ENCODE data around the gene TBXAS1. TPM values are rescaled to one million over a fixed set of nuclear protein-coding genes. Genes with fewer than 3 reads are reported as not detected.

The TBXAS1 gene
- total and polyA plus RNA-seq, 4 donors = 4.1 to 22.4 (median 12.2) TPM

- DNase-seq (ENCODE audit: low spot score) = no peak
- Histone ChIP-seq H3K27me3 (ENCODE audit: control insufficient read depth in 4 of 4, insufficient read depth in 4 of 4, low read length in 3 of 4) (no peaks in the 10 kb centered on the region), H3K4me1 (ENCODE audit: control insufficient read depth in 4 of 4, insufficient read depth in 4 of 4, low read length in 3 of 4) (peaks cover 0 to 9% (median 3%) of the 10 kb centered on the region in 4 donors), H3K4me3 (ENCODE audit: low read depth in 1 of 3, low read length in 3 of 3) (no peak overlapping the region), H3K27ac (ENCODE audit: low read depth in 1 of 2, low read length in 2 of 2) (no peak overlapping the region), H3K36me3 (ENCODE audit: control insufficient read depth in 4 of 4, insufficient read depth in 3 of 4, low read depth in 1 of 4, low read length in 3 of 4) (no peaks in the 10 kb centered on the region), H3K9ac (ENCODE audit: low read depth in 1 of 2, low read length in 2 of 2) (no peak overlapping the region), H3K9me3 (ENCODE audit: control insufficient read depth in 4 of 4, low read length in 3 of 4) (no peaks in the 10 kb centered on the region)
- WGBS = 79% methylated on average over 8 of the region's 8 CpGs
- TF ChIP-seq NR2F2 (IDR thresholded peaks at IDR 0.05) (peak; percentile 64), EGR1 (IDR thresholded peaks at IDR 0.05; ENCODE audit: low read depth in 2 of 2) (no peak), MAX (IDR thresholded peaks at IDR 0.05) (no peak), SP1 (IDR thresholded peaks at IDR 0.05) (peak; percentile 6), HNF4G (IDR thresholded peaks at IDR 0.05) (no peak)
Measured at GRCh38 chr7:139873593-139874301, 44.7 kb downstream of the TBXAS1 start.

- Histone ChIP-seq H3K4me1 (ENCODE audit: control insufficient read depth in 4 of 4, insufficient read depth in 4 of 4, low read length in 3 of 4) (peaks cover 0 to 9% (median 3%) of the 10 kb centered on the region in 4 donors), H3K27ac (ENCODE audit: low read depth in 1 of 2, low read length in 2 of 2) (no peak overlapping the region), H3K36me3 (ENCODE audit: control insufficient read depth in 4 of 4, insufficient read depth in 3 of 4, low read depth in 1 of 4, low read length in 3 of 4) (no peaks in the 10 kb centered on the region), H3K9ac (ENCODE audit: low read depth in 1 of 2, low read length in 2 of 2) (no peak overlapping the region), H3K9me3 (ENCODE audit: control insufficient read depth in 4 of 4, low read length in 3 of 4) (no peaks in the 10 kb centered on the region), H3K27me3 (ENCODE audit: control insufficient read depth in 4 of 4, insufficient read depth in 4 of 4, low read length in 3 of 4) (no peaks in the 10 kb centered on the region), H3K4me3 (ENCODE audit: low read depth in 1 of 3, low read length in 3 of 3) (no peak overlapping the region)
- DNase-seq (ENCODE audit: low spot score) = no peak
- TF ChIP-seq ATF3 (IDR thresholded peaks at IDR 0.05) (no peak), ZBTB33 (IDR thresholded peaks at IDR 0.05) (no peak), FOXA2 (IDR thresholded peaks at IDR 0.05) (no peak), SP1 (IDR thresholded peaks at IDR 0.05) (no peak), RAD21 (IDR thresholded peaks at IDR 0.05) (no peak), REST (IDR thresholded peaks at IDR 0.05) (no peak), GABPA (IDR thresholded peaks at IDR 0.05 in 1 of 2, conservative IDR thresholded peaks at IDR 0.05 in 1 of 2) (no peak), YY1 (IDR thresholded peaks at IDR 0.05) (no peak), RXRA (IDR thresholded peaks at IDR 0.05) (no peak), NR2F2 (IDR thresholded peaks at IDR 0.05) (no peak), HNF4A (conservative IDR thresholded peaks at IDR 0.05) (no peak), EGR1 (IDR thresholded peaks at IDR 0.05; ENCODE audit: low read depth in 2 of 2) (no peak), MAX (IDR thresholded peaks at IDR 0.05) (no peak), TAF1 (conservative IDR thresholded peaks at IDR 0.05) (no peak), JUND (IDR thresholded peaks at IDR 0.05) (no peak), HNF4G (IDR thresholded peaks at IDR 0.05) (no peak), CTCF (IDR thresholded peaks at IDR 0.05; ENCODE audit: low read depth, low read length, missing input control) (no peak), FOXA1 (IDR thresholded peaks at IDR 0.05) (no peak)
- WGBS = 84% methylated on average over 9 of the region's 9 CpGs
Measured at GRCh38 chr7:139874302-139874629, 45.2 kb downstream of the TBXAS1 start.

Data from liver (tissue), 9 donors.